Testis (tissue), 2 donors: ENCODE measurements around the gene HLA-DOB.

Experiments
- CTCF ChIP-seq, 3 experiments: fragments of 450-650 bp in 2 of 3; fragments of 200-600 bp in 1 of 3; sonication (generic) in 1 of 3; IDR thresholded peaks; one replicate each; pipeline ENCODE4 v1.5.1; 2016 to 2019; ENCODE audit warnings: antibody characterized with exemption in 3 of 3, mild to moderate bottlenecking in 2 of 3, moderate library complexity in 1 of 3
- POLR2A ChIP-seq: fragments of 450-650 bp; IDR thresholded peaks from one replicate; pipeline ENCODE4 v1.6.1; 2017; ENCODE audit warnings: antibody characterized with exemption, mild to moderate bottlenecking, moderate library complexity

- TF ChIP-seq CTCF (IDR thresholded peaks at IDR 0.05), result no peak
- no peak for TF ChIP-seq POLR2A
These were observed 32.3 kb upstream of the HLA-DOB start for GRCh38 chr6:32849126-32849525.
